ENCODE data around the gene BOD1L1.

DNA sequence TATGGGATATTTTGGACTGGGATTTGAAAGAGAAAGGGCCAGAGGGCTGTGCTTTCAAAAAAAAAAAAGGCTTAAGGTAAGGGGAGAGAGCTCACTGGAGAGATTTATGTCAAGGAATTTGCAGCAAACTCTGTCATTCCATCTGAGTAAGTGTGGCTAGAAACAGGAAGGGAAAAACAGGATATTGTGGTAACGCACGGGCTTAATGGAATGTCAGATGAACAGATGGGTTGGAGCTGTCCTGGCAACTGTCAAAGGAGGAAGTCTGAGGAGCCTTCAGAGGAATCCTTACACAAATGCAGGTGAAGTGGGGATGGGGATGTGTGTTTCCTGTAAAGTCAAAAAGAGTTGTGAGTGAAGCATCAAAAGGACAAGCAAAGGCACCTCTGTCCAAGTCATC lies 68.1 kb downstream of the BOD1L1 start:
- TF ChIP-seq, protein P1, sequence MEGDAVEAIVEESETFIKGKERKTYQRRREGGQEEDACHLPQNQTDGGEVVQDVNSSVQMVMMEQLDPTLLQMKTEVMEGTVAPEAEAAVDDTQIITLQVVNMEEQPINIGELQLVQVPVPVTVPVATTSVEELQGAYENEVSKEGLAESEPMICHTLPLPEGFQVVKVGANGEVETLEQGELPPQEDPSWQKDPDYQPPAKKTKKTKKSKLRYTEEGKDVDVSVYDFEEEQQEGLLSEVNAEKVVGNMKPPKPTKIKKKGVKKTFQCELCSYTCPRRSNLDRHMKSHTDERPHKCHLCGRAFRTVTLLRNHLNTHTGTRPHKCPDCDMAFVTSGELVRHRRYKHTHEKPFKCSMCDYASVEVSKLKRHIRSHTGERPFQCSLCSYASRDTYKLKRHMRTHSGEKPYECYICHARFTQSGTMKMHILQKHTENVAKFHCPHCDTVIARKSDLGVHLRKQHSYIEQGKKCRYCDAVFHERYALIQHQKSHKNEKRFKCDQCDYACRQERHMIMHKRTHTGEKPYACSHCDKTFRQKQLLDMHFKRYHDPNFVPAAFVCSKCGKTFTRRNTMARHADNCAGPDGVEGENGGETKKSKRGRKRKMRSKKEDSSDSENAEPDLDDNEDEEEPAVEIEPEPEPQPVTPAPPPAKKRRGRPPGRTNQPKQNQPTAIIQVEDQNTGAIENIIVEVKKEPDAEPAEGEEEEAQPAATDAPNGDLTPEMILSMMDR (IDR thresholded peaks at IDR 0.05) = no peak
- TF ChIP-seq EZH2 (IDR thresholded peaks at IDR 0.05; ENCODE audit: borderline replicate concordance, insufficient read depth, low read depth, low read length, poor library complexity, severe bottlenecking) = no peak

Data from B cell (primary cell).